Loucy (cell line): Measurements from ENCODE around the gene MYO7B.

ENCODE experiments used
- CTCF ChIP-seq: fragments of 200-600 bp; sonication (generic); conservative IDR thresholded peaks from 2 replicates; pipeline ENCODE4 v1.5.1; 2014; ENCODE audit warnings: mild to moderate bottlenecking, antibody characterized with exemption, low read length
- EZH2phosphoT487 ChIP-seq: fragments of 200-600 bp; IDR thresholded peaks from 2 replicates; pipeline ENCODE4 v1.6.1; 2018; ENCODE audit warnings: antibody characterized with exemption, mild to moderate bottlenecking, moderate library complexity, borderline replicate concordance

- TF ChIP-seq CTCF (no peak), EZH2phosphoT487 (no peak)
Observed at GRCh38 chr2:127671557-127672302, 136.2 kb downstream of the MYO7B start.
